Activated B cell treated with CpG ODN at 0.5 μM for 24 hours (primary cell): ENCODE results near the gene ZSCAN4. TPM values are rescaled to one million over a fixed set of nuclear protein-coding genes. Genes with fewer than 3 reads are reported as not detected.

Experiments
- ATAC-seq: fragments of 200-7000 bp; cut with Tn5 transposase; one replicate; pipeline ENCODE4 v1.10.0; 2021; ENCODE audit warnings: low read depth, mild to moderate bottlenecking, moderate library complexity
- CTCF ChIA-PET: fragments of 350-600 bp; sonication (Branson Sonifier 250); formaldehyde crosslinking; loops from one replicate; lab custom pipeline; 2021; ENCODE audit warnings: antibody characterized with exemption; lab: Charles Lee
- POLR2A ChIA-PET: fragments of 350-600 bp; sonication (Branson Sonifier 250); formaldehyde crosslinking; loops from one replicate; lab custom pipeline; 2021; ENCODE audit warnings: antibody characterized with exemption; lab: Charles Lee
- DNase-seq: peaks from one replicate; pipeline ENCODE4 v3.0.0; 2022
- H3K27ac Mint-ChIP-seq: one replicate; pipeline ENCODE4 v1.8.0; 2020; ENCODE audit warnings: mixed read lengths
- H3K27me3 Mint-ChIP-seq: one replicate; pipeline ENCODE4 v1.8.0; 2021; ENCODE audit warnings: mixed read lengths
- H3K36me3 Mint-ChIP-seq: one replicate; pipeline ENCODE4 v1.8.0; 2021; ENCODE audit warnings: low read depth, mixed read lengths
- H3K4me1 Mint-ChIP-seq: one replicate; pipeline ENCODE4 v1.8.0; 2021; ENCODE audit warnings: mixed read lengths
- H3K4me3 Mint-ChIP-seq: one replicate; pipeline ENCODE4 v1.8.0; 2020; ENCODE audit warnings: mild to moderate bottlenecking, mixed read lengths
- H3K9me3 Mint-ChIP-seq: one replicate; pipeline ENCODE4 v1.8.0; 2020; ENCODE audit warnings: mixed read lengths
- CTCF ChIP-seq: fragments of 200-600 bp; IDR thresholded peaks from one replicate; pipeline ENCODE4 v1.8.0; 2022; ENCODE audit warnings: antibody characterized with exemption, mild to moderate bottlenecking
- intact Hi-C: fragments of 100-400 bp; cut with micrococcal nuclease; formaldehyde crosslinking; loops from one replicate; pipeline ENCODE4 v1.15.1; 2024
- total RNA-seq: library from RNA; stranded (reverse); gene quantifications from 2 replicates; pipeline ENCODE4 v1.2.3, GENCODE V29; 2022

The ZSCAN4 gene
- total RNA-seq, 1 donor from 2014 or later, result not detected

GRCh38 chr19:57688011-57688763 is 19.5 kb downstream of the ZSCAN4 start:
- Mint-ChIP-seq H3K36me3 (peaks cover 78% of the 10 kb centered on the region), H3K4me3 (no peak overlapping the region), H3K4me1 (peaks cover 19% of the 10 kb centered on the region), H3K9me3 (peaks cover 50% of the 10 kb centered on the region), H3K27ac (no peak overlapping the region), H3K27me3 (no peaks in the 10 kb centered on the region)
- ChIA-PET CTCF (no interaction called here), POLR2A (no interaction called here)
- intact Hi-C loops, result no loop called here
- TF ChIP-seq CTCF, result no peak
- DNase-seq, result no peak
- no peak for ATAC-seq

- ATAC-seq, result no peak
- POLR2A ChIA-PET, result interaction anchor here (1.0 kb wide), 1 partner anchor 8 kb away, joined by 4 read pairs; the partner anchor contains the start of gene ZNF551
- Mint-ChIP-seq H3K4me1 (peaks cover 8% of the 10 kb centered on the region), H3K27ac (no peak overlapping the region), H3K4me3 (no peak overlapping the region), H3K9me3 (peaks cover 39% of the 10 kb centered on the region), H3K36me3 (peaks cover 73% of the 10 kb centered on the region), H3K27me3 (no peaks in the 10 kb centered on the region)
- no peak for TF ChIP-seq CTCF
- intact Hi-C loops, result no loop called here
- DNase-seq, result no peak
- CTCF ChIA-PET, result no interaction called here
These were observed 21.0 kb downstream of the ZSCAN4 start for GRCh38 chr19:57689750-57690149.

- no peak for TF ChIP-seq CTCF
- H3K4me3 Mint-ChIP-seq, result no peak overlapping the region
- no peak overlapping the region for H3K27ac Mint-ChIP-seq
- intact Hi-C loops, result no loop called here
- peaks cover 23% of the 10 kb centered on the region for H3K4me1 Mint-ChIP-seq
- POLR2A ChIA-PET, result interaction anchor here (0.6 kb wide), 1 partner anchor 26 kb away, joined by 9 read pairs; the partner anchor contains the start of gene ZNF671
- CTCF ChIA-PET, result no interaction called here
- no peak for ATAC-seq
- DNase-seq, result no peak
- H3K36me3 Mint-ChIP-seq, result peaks cover 86% of the 10 kb centered on the region
- peaks cover 25% of the 10 kb centered on the region for H3K9me3 Mint-ChIP-seq
- no peaks in the 10 kb centered on the region for H3K27me3 Mint-ChIP-seq
These were observed 32.9 kb downstream of the ZSCAN4 start for GRCh38 chr19:57701625-57702024.

- no peaks in the 10 kb centered on the region for H3K27me3 Mint-ChIP-seq
- peaks cover 18% of the 10 kb centered on the region for H3K9me3 Mint-ChIP-seq
- H3K36me3 Mint-ChIP-seq, result peaks cover 66% of the 10 kb centered on the region
- POLR2A ChIA-PET, result no interaction called here
- intact Hi-C loops, result no loop called here
- H3K27ac Mint-ChIP-seq, result peak overlapping the region; percentile 27
- ATAC-seq (no peak), DNase-seq (no peak)
- TF ChIP-seq CTCF, result no peak
- peaks cover 46% of the 10 kb centered on the region for H3K4me1 Mint-ChIP-seq
- no peak overlapping the region for H3K4me3 Mint-ChIP-seq
- CTCF ChIA-PET, result no interaction called here
These were observed 37.6 kb downstream of the ZSCAN4 start for GRCh38 chr19:57706346-57706745.

- no peak for TF ChIP-seq CTCF
- CTCF ChIA-PET, result no interaction called here
- intact Hi-C loops, result loop anchor here (1.0 kb wide), 2 partner anchors 18 to 28 kb away; partner anchors contain the start of genes ZNF551 and ZNF671
- H3K9me3 Mint-ChIP-seq, result peaks cover 5% of the 10 kb centered on the region
- DNase-seq (peak; percentile 56), ATAC-seq (peak; percentile 93)
- POLR2A ChIA-PET, result interaction anchor here (0.5 to 2.9 kb wide), 22 partner anchors 14 to 811 kb away, joined by 3 to 55 read pairs (median 4); partner anchors contain the start of genes ERVK3-1, ZBTB45, ZNF134 and ZNF211
- no peaks in the 10 kb centered on the region for H3K27me3 Mint-ChIP-seq
- H3K4me1 Mint-ChIP-seq, result peaks cover 46% of the 10 kb centered on the region
- peak within 1 kb of the TSS; percentile 93 for H3K27ac Mint-ChIP-seq
- H3K4me3 Mint-ChIP-seq, result peak within 1 kb of the TSS; percentile 93
- peaks cover 43% of the 10 kb centered on the region for H3K36me3 Mint-ChIP-seq
These were observed 40.1 kb downstream of the ZSCAN4 start, which contains the start of gene ZNF154 for GRCh38 chr19:57708641-57709361. Gene ZNF154 (minus strand): TSS chr19:57709204. CDS start chr19:57708971, 233 bp downstream.
